Measurements from ENCODE around the gene IL15RA.

DNA sequence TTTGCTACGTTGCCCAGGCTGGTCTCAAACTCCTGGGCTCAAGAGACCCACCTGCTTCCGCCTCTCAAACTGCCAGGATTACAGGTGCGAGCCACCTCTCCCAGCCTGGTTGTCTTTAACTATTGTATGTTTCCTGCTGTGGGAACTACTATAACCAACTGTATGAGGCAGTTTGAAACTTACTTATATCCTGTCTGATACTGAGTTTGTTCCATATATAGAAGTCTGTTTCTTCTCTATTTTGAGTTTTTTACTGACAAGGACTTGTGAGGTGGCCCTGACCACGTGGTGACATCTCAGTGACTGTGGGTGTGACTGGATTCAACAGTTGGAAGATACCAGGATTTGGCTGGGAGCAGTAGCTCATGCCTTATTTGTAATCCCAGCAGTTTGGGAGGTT is 73.1 kb downstream of the IL15RA start:
- TF ChIP-seq POLR2A (IDR thresholded peaks at IDR 0.05) (no peak), CTCF (IDR thresholded peaks at IDR 0.05) (no peak)
